Left hindlimb (tissue), 1 donor: ENCODE data around the gene SLC10A1.
"Not testable (repeated sequence)": the region's sequence is repeated elsewhere in the genome, so short reads cannot be mapped to it uniquely, and the experiment has no call there.

Experiments
- DNase-seq: peaks from one replicate; pipeline ENCODE4 v3.0.0-alpha.2; 2018

SLC10A1 gene

GRCh38 chr14:69796797-69797500 lies at the start of gene SLC10A1:
SLC10A1 (minus strand) TSS chr14:69797241; CDS start chr14:69797155, 86 bp downstream.
- DNase-seq, result no peak

GRCh38 chr14:69845787-69846186 lies 48.7 kb upstream of the SLC10A1 start:
- no peak for DNase-seq

- no peak for DNase-seq
Measured at GRCh38 chr14:69845050-69845581, 48.1 kb upstream of the SLC10A1 start.

GRCh38 chr14:69844171-69844570 lies 47.1 kb upstream of the SLC10A1 start:
- no peak for DNase-seq

- no peak for DNase-seq
Measured at GRCh38 chr14:69842686-69843420, 45.8 kb upstream of the SLC10A1 start.

GRCh38 chr14:69841656-69842055 lies 44.6 kb upstream of the SLC10A1 start:
- no peak for DNase-seq

- DNase-seq, result no peak
Measured at GRCh38 chr14:69839661-69840060, 42.6 kb upstream of the SLC10A1 start.

GRCh38 chr14:69838881-69839416 lies 41.9 kb upstream of the SLC10A1 start:
- DNase-seq, result no peak

- DNase-seq, result no peak
Measured at GRCh38 chr14:69828879-69829278, 31.8 kb upstream of the SLC10A1 start.

GRCh38 chr14:69828354-69828753 lies 31.3 kb upstream of the SLC10A1 start:
- no peak for DNase-seq

- DNase-seq, result no peak
Measured at GRCh38 chr14:69827560-69827959, 30.5 kb upstream of the SLC10A1 start.

- DNase-seq, result no peak
Measured at GRCh38 chr14:69822456-69822855, 25.4 kb upstream of the SLC10A1 start.

GRCh38 chr14:69820991-69821390 lies 23.9 kb upstream of the SLC10A1 start:
- DNase-seq, result no peak

- no peak for DNase-seq
Measured at GRCh38 chr14:69819607-69820006, 22.6 kb upstream of the SLC10A1 start.

GRCh38 chr14:69818758-69819191 lies 21.7 kb upstream of the SLC10A1 start:
- DNase-seq, result peak; percentile 55

GRCh38 chr14:69816216-69816615 lies 19.2 kb upstream of the SLC10A1 start:
- DNase-seq, result no peak

- DNase-seq, result no peak
Measured at GRCh38 chr14:69815556-69815955, 18.5 kb upstream of the SLC10A1 start.

GRCh38 chr14:69814397-69814796 lies 17.4 kb upstream of the SLC10A1 start:
- no peak for DNase-seq

- DNase-seq, result not testable (repeated sequence)
Measured at GRCh38 chr14:69813346-69813745, 16.3 kb upstream of the SLC10A1 start.

GRCh38 chr14:69812711-69813110 lies 15.7 kb upstream of the SLC10A1 start:
- DNase-seq, result no peak

- no peak for DNase-seq
Measured at GRCh38 chr14:69811868-69812252, 14.8 kb upstream of the SLC10A1 start.

- DNase-seq, result no peak
Measured at GRCh38 chr14:69811227-69811867, 14.3 kb upstream of the SLC10A1 start.
